Nephron progenitor cell (in vitro differentiated cells): Measurements from ENCODE around the gene PYDC2.

Source experiments
- DNase-seq: peaks from one replicate; pipeline ENCODE4 v3.0.0; 2021
- H3K27ac Mint-ChIP-seq: 2 replicates; pipeline ENCODE4 v1.8.0; 2021; ENCODE audit warnings: mild to moderate bottlenecking, moderate library complexity, mixed read lengths
- H3K27me3 Mint-ChIP-seq: 2 replicates; pipeline ENCODE4 v1.8.0; 2021; ENCODE audit warnings: mild to moderate bottlenecking, low read depth, mixed read lengths; ENCODE audit not compliant: poor library complexity
- H3K36me3 Mint-ChIP-seq: 2 replicates; pipeline ENCODE4 v1.8.0; 2021; ENCODE audit warnings: low read depth, mixed read lengths
- H3K4me1 Mint-ChIP-seq: 2 replicates; pipeline ENCODE4 v1.8.0; 2021; ENCODE audit warnings: mixed read lengths
- H3K4me3 Mint-ChIP-seq: 2 replicates; pipeline ENCODE4 v1.8.0; 2021; ENCODE audit warnings: mild to moderate bottlenecking, moderate library complexity, mixed read lengths
- H3K9me3 Mint-ChIP-seq: 2 replicates; pipeline ENCODE4 v1.8.0; 2021; ENCODE audit warnings: mild to moderate bottlenecking, moderate library complexity, mixed read lengths
- TF ChIP-seq, protein P1 (sequence below): fragments of 200-600 bp; sonication (generic); IDR thresholded peaks from 2 replicates; pipeline ENCODE4 v1.5.0; 2021; ENCODE audit warnings: antibody characterized with exemption

PYDC2 gene

DNA sequence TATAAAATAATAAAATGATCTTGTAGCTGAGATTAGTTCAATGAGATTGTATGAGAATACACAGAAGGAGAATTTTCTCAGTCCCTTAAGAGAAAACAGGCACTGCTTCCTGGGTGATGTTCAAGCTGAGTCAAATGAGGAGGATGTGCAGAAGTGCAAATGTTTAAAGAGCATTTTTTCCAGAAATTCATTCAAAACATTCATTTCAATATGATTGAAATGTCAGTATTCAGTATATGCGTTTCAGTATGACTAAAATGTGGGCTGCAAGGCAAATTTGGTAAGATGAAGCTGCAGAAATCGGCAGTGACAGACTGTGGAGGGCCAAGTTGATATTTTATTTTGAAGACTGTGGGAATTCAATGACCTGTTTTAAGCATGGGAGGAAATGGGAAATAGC lies 19.3 kb upstream of the PYDC2 start:
- H3K9me3 Mint-ChIP-seq, result peaks cover 3% of the 10 kb centered on the region
- no peaks in the 10 kb centered on the region for H3K27me3 Mint-ChIP-seq
- DNase-seq, result no peak
- TF ChIP-seq, protein P1, sequence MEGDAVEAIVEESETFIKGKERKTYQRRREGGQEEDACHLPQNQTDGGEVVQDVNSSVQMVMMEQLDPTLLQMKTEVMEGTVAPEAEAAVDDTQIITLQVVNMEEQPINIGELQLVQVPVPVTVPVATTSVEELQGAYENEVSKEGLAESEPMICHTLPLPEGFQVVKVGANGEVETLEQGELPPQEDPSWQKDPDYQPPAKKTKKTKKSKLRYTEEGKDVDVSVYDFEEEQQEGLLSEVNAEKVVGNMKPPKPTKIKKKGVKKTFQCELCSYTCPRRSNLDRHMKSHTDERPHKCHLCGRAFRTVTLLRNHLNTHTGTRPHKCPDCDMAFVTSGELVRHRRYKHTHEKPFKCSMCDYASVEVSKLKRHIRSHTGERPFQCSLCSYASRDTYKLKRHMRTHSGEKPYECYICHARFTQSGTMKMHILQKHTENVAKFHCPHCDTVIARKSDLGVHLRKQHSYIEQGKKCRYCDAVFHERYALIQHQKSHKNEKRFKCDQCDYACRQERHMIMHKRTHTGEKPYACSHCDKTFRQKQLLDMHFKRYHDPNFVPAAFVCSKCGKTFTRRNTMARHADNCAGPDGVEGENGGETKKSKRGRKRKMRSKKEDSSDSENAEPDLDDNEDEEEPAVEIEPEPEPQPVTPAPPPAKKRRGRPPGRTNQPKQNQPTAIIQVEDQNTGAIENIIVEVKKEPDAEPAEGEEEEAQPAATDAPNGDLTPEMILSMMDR, result no peak
- H3K27ac Mint-ChIP-seq, result no peak overlapping the region
- H3K4me1 Mint-ChIP-seq, result no peaks in the 10 kb centered on the region
- no peak overlapping the region for H3K4me3 Mint-ChIP-seq
- no peaks in the 10 kb centered on the region for H3K36me3 Mint-ChIP-seq

DNA sequence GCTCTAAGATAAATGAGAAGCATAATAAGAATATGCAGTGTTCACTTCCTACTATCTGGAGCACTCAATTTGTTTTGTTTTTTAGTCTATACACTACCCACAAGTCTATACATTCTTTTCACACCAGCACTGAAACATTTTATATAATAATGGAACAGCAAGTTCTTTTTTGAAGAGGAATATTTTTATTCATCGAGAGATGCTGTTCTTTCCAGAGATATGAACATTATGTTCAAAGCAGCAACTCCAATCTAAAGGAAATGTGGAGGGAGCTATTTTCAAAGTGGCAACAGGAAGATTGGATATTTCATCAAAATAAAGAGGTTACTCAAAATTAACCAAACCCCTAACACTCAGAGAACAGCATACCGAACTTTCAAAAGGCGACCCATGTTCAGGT lies 16.4 kb upstream of the PYDC2 start:
- H3K4me1 Mint-ChIP-seq, result no peaks in the 10 kb centered on the region
- TF ChIP-seq, protein P1, result no peak
- H3K27me3 Mint-ChIP-seq, result no peaks in the 10 kb centered on the region

DNA sequence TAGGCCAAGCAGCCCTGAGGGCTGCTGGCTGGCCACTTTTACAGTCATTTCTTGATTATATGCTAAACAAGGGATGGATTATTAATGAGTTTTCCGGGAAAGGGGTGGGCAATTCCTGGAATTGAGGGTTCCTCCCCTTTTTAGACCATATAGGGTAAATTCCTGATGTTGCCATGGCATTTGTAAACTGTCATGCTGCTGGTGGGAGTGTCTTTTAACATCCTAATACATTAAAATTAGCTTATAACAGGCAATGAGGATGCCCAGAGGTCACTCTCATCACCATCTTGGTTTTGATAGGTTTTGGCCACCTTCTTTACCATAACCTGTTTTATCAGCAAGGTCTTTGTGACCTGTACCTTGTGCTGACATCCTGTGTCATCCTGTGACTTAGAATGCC lies 11.7 kb upstream of the PYDC2 start:
- DNase-seq, result no peak
- Mint-ChIP-seq H3K4me3 (no peak overlapping the region), H3K36me3 (no peaks in the 10 kb centered on the region), H3K9me3 (peaks cover 8% of the 10 kb centered on the region), H3K27ac (no peak overlapping the region), H3K4me1 (no peaks in the 10 kb centered on the region), H3K27me3 (no peaks in the 10 kb centered on the region)
- TF ChIP-seq, protein P1, result no peak

More for the DNA sequence above, 16.4 kb upstream of the PYDC2 start:
- no peaks in the 10 kb centered on the region for H3K36me3 Mint-ChIP-seq
- no peak overlapping the region for H3K27ac Mint-ChIP-seq
- H3K9me3 Mint-ChIP-seq, result peaks cover 3% of the 10 kb centered on the region
- H3K4me3 Mint-ChIP-seq, result no peak overlapping the region
- no peak for DNase-seq

DNA sequence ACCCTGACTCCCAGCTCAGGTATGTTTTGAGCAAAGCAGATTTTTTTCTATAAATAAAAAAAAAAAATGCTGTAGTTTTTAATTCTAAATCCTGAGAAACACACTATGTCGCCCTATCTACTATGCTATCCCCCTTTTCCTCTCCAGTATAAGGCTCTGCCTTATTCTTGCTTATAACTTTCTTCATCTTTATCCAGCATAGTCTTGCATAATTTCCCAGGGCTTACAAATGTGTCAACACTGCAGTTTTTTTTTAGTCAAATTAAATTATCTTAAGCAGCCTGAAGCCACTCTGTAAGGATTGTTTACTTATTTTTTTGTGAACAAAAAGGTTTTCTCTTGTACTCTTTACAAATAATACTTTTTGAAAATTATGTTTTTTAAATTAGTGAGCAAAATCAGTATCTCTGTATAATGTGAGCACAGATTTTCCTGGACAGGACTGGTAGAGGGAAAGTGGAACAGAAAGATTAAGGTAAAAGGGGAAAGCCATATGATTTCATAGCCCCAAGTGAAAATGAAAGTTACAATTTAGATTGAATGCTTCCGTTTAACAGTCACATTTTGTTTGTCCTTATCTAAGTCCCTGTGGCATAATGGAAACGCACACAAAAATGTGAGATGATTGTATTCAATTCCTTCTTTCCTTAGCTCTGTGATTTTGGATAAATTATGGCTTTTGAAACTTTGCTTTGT lies 5.6 kb upstream of the PYDC2 start:
- Mint-ChIP-seq H3K9me3 (peaks cover 8% of the 10 kb centered on the region), H3K36me3 (no peaks in the 10 kb centered on the region), H3K4me1 (no peaks in the 10 kb centered on the region), H3K27ac (no peak overlapping the region), H3K27me3 (peaks cover 4% of the 10 kb centered on the region), H3K4me3 (no peak overlapping the region)
- DNase-seq, result no peak
- TF ChIP-seq, protein P1, result no peak

DNA sequence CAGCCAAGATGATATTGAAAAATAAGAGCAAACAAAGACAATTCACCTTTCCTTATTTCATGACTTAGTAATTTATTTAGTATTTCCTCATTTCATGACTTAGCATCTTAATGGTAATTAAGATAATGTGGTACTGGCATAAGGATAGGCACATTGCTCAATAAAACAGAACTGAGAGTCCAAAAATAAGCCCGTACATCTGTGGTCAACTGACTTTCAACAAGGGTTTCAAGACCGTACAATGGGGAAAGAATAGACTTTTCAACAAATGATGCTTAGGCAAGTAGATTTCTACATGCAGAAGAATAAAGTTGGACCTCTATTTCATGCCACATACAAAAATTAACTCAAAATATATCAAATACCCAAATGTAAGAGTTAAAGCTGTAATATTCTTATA lies 603 bp upstream of the PYDC2 start:
- no peak overlapping the region for H3K4me3 Mint-ChIP-seq
- no peaks in the 10 kb centered on the region for H3K36me3 Mint-ChIP-seq
- no peak overlapping the region for H3K27ac Mint-ChIP-seq
- no peaks in the 10 kb centered on the region for H3K9me3 Mint-ChIP-seq
- TF ChIP-seq, protein P1, result no peak
- no peaks in the 10 kb centered on the region for H3K4me1 Mint-ChIP-seq
- no peak for DNase-seq
- H3K27me3 Mint-ChIP-seq, result peaks cover 4% of the 10 kb centered on the region

DNA sequence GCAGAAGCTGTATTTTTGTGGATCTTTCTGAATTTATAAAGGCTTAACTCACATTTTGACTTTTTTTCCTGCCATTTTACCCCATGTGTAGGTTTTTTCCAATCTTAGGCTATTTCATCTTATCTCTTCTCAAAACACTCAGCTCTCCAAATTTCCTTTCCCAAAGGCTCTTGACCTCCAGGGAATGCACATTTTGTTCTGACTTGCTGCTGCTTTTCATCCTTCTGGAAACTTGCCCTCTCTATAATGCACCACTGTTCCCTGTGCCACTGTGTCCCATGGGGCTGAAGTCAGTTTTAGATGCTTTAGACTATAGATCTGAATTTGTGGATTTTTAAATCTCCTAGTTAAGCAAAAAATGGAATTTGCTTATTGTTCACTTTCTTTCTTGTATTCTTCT lies 9.1 kb downstream of the PYDC2 start:
- H3K27ac Mint-ChIP-seq, result no peak overlapping the region
- no peaks in the 10 kb centered on the region for H3K36me3 Mint-ChIP-seq
- H3K27me3 Mint-ChIP-seq, result no peaks in the 10 kb centered on the region
- TF ChIP-seq, protein P1, result no peak
- DNase-seq, result no peak
- no peaks in the 10 kb centered on the region for H3K9me3 Mint-ChIP-seq
- H3K4me3 Mint-ChIP-seq, result no peak overlapping the region
- no peaks in the 10 kb centered on the region for H3K4me1 Mint-ChIP-seq
